ENCODE results near the gene MMP26.
"Not testable (repeated sequence)": the region's sequence is repeated elsewhere in the genome, so short reads cannot be mapped to it uniquely, and the experiment has no call there.

MMP26 gene

GRCh38 chr11:4682623-4683419 is 21.8 kb upstream of the MMP26 start:
- Histone ChIP-seq H3K4me3 (ENCODE audit: low read depth, low read length) (no peak overlapping the region), H3K9ac (ENCODE audit: low read length) (no peak overlapping the region), H3K27ac (ENCODE audit: low read depth, low read length) (no peak overlapping the region), H3K4me1 (ENCODE audit: control insufficient read depth, insufficient read depth, low read length) (no peaks in the 10 kb centered on the region), H3K9me3 (ENCODE audit: control insufficient read depth, insufficient read depth, low read depth, low read length) (no peaks in the 10 kb centered on the region), H3K36me3 (ENCODE audit: control insufficient read depth, insufficient read depth, low read length) (no peaks in the 10 kb centered on the region), H3K27me3 (ENCODE audit: control insufficient read depth, insufficient read depth, low read length) (0 out of 2 replicates have a peak, but pooled peaks cover 2% of the 10 kb centered on the region)

- Histone ChIP-seq H3K27ac (ENCODE audit: low read depth, low read length) (no peak overlapping the region), H3K9ac (ENCODE audit: low read length) (no peak overlapping the region), H3K4me1 (ENCODE audit: control insufficient read depth, insufficient read depth, low read length) (no peaks in the 10 kb centered on the region), H3K9me3 (ENCODE audit: control insufficient read depth, insufficient read depth, low read depth, low read length) (no peaks in the 10 kb centered on the region), H3K36me3 (ENCODE audit: control insufficient read depth, insufficient read depth, low read length) (no peaks in the 10 kb centered on the region), H3K27me3 (ENCODE audit: control insufficient read depth, insufficient read depth, low read length) (0 out of 2 replicates have a peak, but pooled peaks cover 2% of the 10 kb centered on the region), H3K4me3 (ENCODE audit: low read depth, low read length) (no peak overlapping the region)
Measured at GRCh38 chr11:4684631-4685285, 19.8 kb upstream of the MMP26 start.

- Histone ChIP-seq H3K9ac (ENCODE audit: low read length) (no peak overlapping the region), H3K27me3 (ENCODE audit: control insufficient read depth, insufficient read depth, low read length) (no peaks in the 10 kb centered on the region), H3K9me3 (ENCODE audit: control insufficient read depth, insufficient read depth, low read depth, low read length) (no peaks in the 10 kb centered on the region), H3K4me1 (ENCODE audit: control insufficient read depth, insufficient read depth, low read length) (no peaks in the 10 kb centered on the region), H3K27ac (ENCODE audit: low read depth, low read length) (no peak overlapping the region), H3K4me3 (ENCODE audit: low read depth, low read length) (no peak overlapping the region), H3K36me3 (ENCODE audit: control insufficient read depth, insufficient read depth, low read length) (no peaks in the 10 kb centered on the region)
Measured at GRCh38 chr11:4695442-4695841, 9.1 kb upstream of the MMP26 start.

GRCh38 chr11:4697585-4697984 is 7.0 kb upstream of the MMP26 start, which contains the start of gene OR51E2:
OR51E2 (minus strand) TSS chr11:4697853; CDS start chr11:4682711, 15,142 bp downstream.
- H3K4me3 ChIP-seq (ENCODE audit: low read depth, low read length): no peak within 1 kb of the TSS
- H3K27me3 ChIP-seq (ENCODE audit: control insufficient read depth, insufficient read depth, low read length): no peaks in the 10 kb centered on the region
- H3K4me1 ChIP-seq (ENCODE audit: control insufficient read depth, insufficient read depth, low read length): no peaks in the 10 kb centered on the region
- no peaks in the 10 kb centered on the region for H3K9me3 ChIP-seq (ENCODE audit: control insufficient read depth, insufficient read depth, low read depth, low read length)
- no peaks in the 10 kb centered on the region for H3K36me3 ChIP-seq (ENCODE audit: control insufficient read depth, insufficient read depth, low read length)
- H3K27ac ChIP-seq (ENCODE audit: low read depth, low read length): no peak within 1 kb of the TSS
- H3K9ac ChIP-seq (ENCODE audit: low read length): no peak within 1 kb of the TSS

- H3K4me1 ChIP-seq (ENCODE audit: control insufficient read depth, insufficient read depth, low read length): peaks cover 11% of the 10 kb centered on the region
- H3K27ac ChIP-seq (ENCODE audit: low read depth, low read length): no peak overlapping the region
- H3K36me3 ChIP-seq (ENCODE audit: control insufficient read depth, insufficient read depth, low read length): no peaks in the 10 kb centered on the region
- H3K4me3 ChIP-seq (ENCODE audit: low read depth, low read length): no peak overlapping the region
- no peak overlapping the region for H3K9ac ChIP-seq (ENCODE audit: low read length)
- H3K27me3 ChIP-seq (ENCODE audit: control insufficient read depth, insufficient read depth, low read length): no peaks in the 10 kb centered on the region
- H3K9me3 ChIP-seq (ENCODE audit: control insufficient read depth, insufficient read depth, low read depth, low read length): no peaks in the 10 kb centered on the region
Measured at GRCh38 chr11:4699697-4700435, 4.7 kb upstream of the MMP26 start.

GRCh38 chr11:4700436-4700820 is 4.2 kb upstream of the MMP26 start:
- Histone ChIP-seq H3K36me3 (ENCODE audit: control insufficient read depth, insufficient read depth, low read length) (no peaks in the 10 kb centered on the region), H3K27me3 (ENCODE audit: control insufficient read depth, insufficient read depth, low read length) (no peaks in the 10 kb centered on the region), H3K4me3 (ENCODE audit: low read depth, low read length) (no peak overlapping the region), H3K27ac (ENCODE audit: low read depth, low read length) (no peak overlapping the region), H3K9me3 (ENCODE audit: control insufficient read depth, insufficient read depth, low read depth, low read length) (no peaks in the 10 kb centered on the region), H3K4me1 (ENCODE audit: control insufficient read depth, insufficient read depth, low read length) (peaks cover 17% of the 10 kb centered on the region), H3K9ac (ENCODE audit: low read length) (no peak overlapping the region)

- Histone ChIP-seq H3K27ac (ENCODE audit: low read depth, low read length) (no peak overlapping the region), H3K9ac (ENCODE audit: low read length) (no peak overlapping the region), H3K4me1 (ENCODE audit: control insufficient read depth, insufficient read depth, low read length) (peaks cover 17% of the 10 kb centered on the region), H3K4me3 (ENCODE audit: low read depth, low read length) (peak overlapping the region; percentile 38), H3K27me3 (ENCODE audit: control insufficient read depth, insufficient read depth, low read length) (no peaks in the 10 kb centered on the region), H3K9me3 (ENCODE audit: control insufficient read depth, insufficient read depth, low read depth, low read length) (no peaks in the 10 kb centered on the region), H3K36me3 (ENCODE audit: control insufficient read depth, insufficient read depth, low read length) (no peaks in the 10 kb centered on the region)
Measured at GRCh38 chr11:4704790-4705334, 278 bp downstream of the MMP26 start.

- Histone ChIP-seq H3K27me3 (ENCODE audit: control insufficient read depth, insufficient read depth, low read length) (no peaks in the 10 kb centered on the region), H3K4me3 (ENCODE audit: low read depth, low read length) (no peak overlapping the region), H3K27ac (ENCODE audit: low read depth, low read length) (no peak overlapping the region), H3K9ac (ENCODE audit: low read length) (no peak overlapping the region), H3K36me3 (ENCODE audit: control insufficient read depth, insufficient read depth, low read length) (no peaks in the 10 kb centered on the region), H3K4me1 (ENCODE audit: control insufficient read depth, insufficient read depth, low read length) (peaks cover 7% of the 10 kb centered on the region), H3K9me3 (ENCODE audit: control insufficient read depth, insufficient read depth, low read depth, low read length) (no peaks in the 10 kb centered on the region)
Measured at GRCh38 chr11:4713241-4713640, 8.7 kb downstream of the MMP26 start.

- Histone ChIP-seq H3K27ac (ENCODE audit: low read depth, low read length) (no peak overlapping the region), H3K9me3 (ENCODE audit: control insufficient read depth, insufficient read depth, low read depth, low read length) (no peaks in the 10 kb centered on the region), H3K4me1 (ENCODE audit: control insufficient read depth, insufficient read depth, low read length) (peaks cover 11% of the 10 kb centered on the region), H3K4me3 (ENCODE audit: low read depth, low read length) (no peak overlapping the region), H3K9ac (ENCODE audit: low read length) (no peak overlapping the region), H3K27me3 (ENCODE audit: control insufficient read depth, insufficient read depth, low read length) (no peaks in the 10 kb centered on the region), H3K36me3 (ENCODE audit: control insufficient read depth, insufficient read depth, low read length) (no peaks in the 10 kb centered on the region)
Measured at GRCh38 chr11:4714300-4714699, 9.7 kb downstream of the MMP26 start.

GRCh38 chr11:4722616-4723534 is 18.3 kb downstream of the MMP26 start:
- not testable (repeated sequence) for H3K4me1 ChIP-seq (ENCODE audit: control insufficient read depth, insufficient read depth, low read length); H3K4me3 ChIP-seq (ENCODE audit: low read depth, low read length); H3K9me3 ChIP-seq (ENCODE audit: control insufficient read depth, insufficient read depth, low read depth, low read length); H3K9ac ChIP-seq (ENCODE audit: low read length); H3K36me3 ChIP-seq (ENCODE audit: control insufficient read depth, insufficient read depth, low read length); H3K27ac ChIP-seq (ENCODE audit: low read depth, low read length); H3K27me3 ChIP-seq (ENCODE audit: control insufficient read depth, insufficient read depth, low read length)
